HepG2 (cell line): ENCODE data around the gene LMTK2. TPM values are rescaled to one million over a fixed set of nuclear protein-coding genes. Genes with fewer than 3 reads are reported as not detected.
A peak's percentile ranks its signal among the peaks of the same experiment; 100 is the strongest.

Source experiments
- ATAC-seq: fragments of 200-7000 bp; cut with Tn5 transposase; 3 replicates; pipeline ENCODE4 v1.9.1; 2020; ENCODE audit warnings: mild to moderate bottlenecking, moderate library complexity
- BruUV-seq: library from RNA; stranded (reverse); fragments of 400-500 nt; replicated peaks from 2 replicates; lab custom pipeline; 2021; lab: Mats Ljungman, UMichigan
- CTCF ChIA-PET: fragments of 300-600 bp; formaldehyde crosslinking; extraction: SDS; loops from one replicate; lab custom pipeline; 2021; ENCODE audit warnings: low total read pairs, inconsistent platforms, low intra/inter-chr PET ratio; lab: Yijun Ruan, JAX
- POLR2A ChIA-PET: fragments of 350-600 bp; sonication (Branson Sonifier 250); formaldehyde crosslinking; loops from one replicate; lab custom pipeline; 2020; ENCODE audit warnings: antibody characterized with exemption, inconsistent platforms; lab: Yijun Ruan, JAX
- DNase-seq: peaks from one replicate; pipeline ENCODE4 v3.0.0-alpha.2; 2015; ENCODE audit warnings: low spot score
- FAIRE-seq: peaks from 3 replicates; lab custom pipeline; 2011; peaks lifted over from hg19 to GRCh38; lab: Jason Lieb, UNC
- H2AFZ ChIP-seq: one replicate; pipeline ENCODE4 v1.6.1; 2011; ENCODE audit warnings: low read length, inconsistent platforms
- H3K27ac ChIP-seq: fragments of 300-600 bp; 3 replicates; pipeline ENCODE4 v1.8.0; 2011; ENCODE audit warnings: mixed run types, mild to moderate bottlenecking, mixed read lengths, low read length, inconsistent platforms; ENCODE audit not compliant: insufficient read depth; ENCODE audit errors: extremely low read length
- H3K27me3 ChIP-seq, 2 experiments: fragments of 200-600 bp in 1 of 2; 2 replicates in 1 of 2; 3 replicates in 1 of 2; pipeline versions ENCODE4 v1.6.0 to v1.8.0; 2011; ENCODE audit warnings: low read length in 2 of 2, mild to moderate bottlenecking in 2 of 2, moderate library complexity in 2 of 2, inconsistent platforms in 1 of 2; ENCODE audit not compliant: insufficient read depth in 2 of 2, control insufficient read depth in 1 of 2
- H3K36me3 ChIP-seq, 2 experiments: fragments of 200-600 bp in 1 of 2; replicated peaks in 1 of 2; 2 replicates in 1 of 2; 3 replicates in 1 of 2; pipeline versions ENCODE4 v1.5.1 to v1.8.0; 2011; ENCODE audit warnings: low read length in 2 of 2, inconsistent platforms in 1 of 2; ENCODE audit not compliant: insufficient read depth in 2 of 2, control insufficient read depth in 1 of 2
- H3K4me1 ChIP-seq: 2 replicates; pipeline ENCODE4 v1.5.1; 2012; ENCODE audit warnings: low read length, inconsistent platforms; ENCODE audit not compliant: insufficient read depth
- H3K4me2 ChIP-seq: 2 replicates; pipeline ENCODE4 v1.6.0; 2011; ENCODE audit warnings: low read depth, low read length, inconsistent platforms
- H3K4me3 ChIP-seq, 3 experiments: fragments of 200-600 bp in 1 of 3; sonication (generic), shearing (Covaris generic) in 1 of 3; replicated peaks in 1 of 3; 2 replicates each; pipeline ENCODE4 v1.5.1; 2011 to 2016; ENCODE audit warnings: low read length in 3 of 3, inconsistent platforms in 2 of 3, low read depth in 2 of 3, mild to moderate bottlenecking in 2 of 3, control low read depth in 1 of 3, mixed read lengths in 1 of 3; ENCODE audit not compliant: insufficient read depth in 1 of 3
- H3K79me2 ChIP-seq: one replicate; pipeline ENCODE4 v1.6.1; 2011; ENCODE audit warnings: low read length, inconsistent platforms; ENCODE audit not compliant: insufficient read depth
- H3K9ac ChIP-seq: 2 replicates; pipeline ENCODE4 v1.6.0; 2011; ENCODE audit warnings: mild to moderate bottlenecking, low read depth, low read length, inconsistent platforms; ENCODE audit not compliant: insufficient read depth
- H3K9me3 ChIP-seq: 2 replicates; pipeline ENCODE4 v1.5.1; 2012; ENCODE audit warnings: mild to moderate bottlenecking, low read length
- H4K20me1 ChIP-seq: 2 replicates; pipeline ENCODE4 v1.6.0; 2011; ENCODE audit warnings: inconsistent platforms, mild to moderate bottlenecking, low read length, moderate library complexity; ENCODE audit not compliant: insufficient read depth
- HNF4A ChIP-seq: sonication (generic); formaldehyde crosslinking; IDR thresholded peaks from 2 replicates; pipeline ENCODE4 v1.4.0; 2020; ENCODE audit warnings: missing genetic modification reagents
- NONO ChIP-seq, 2 experiments: fragments of 450-650 bp in 1 of 2; sonication (generic) in 1 of 2; formaldehyde crosslinking in 1 of 2; IDR thresholded peaks in 1 of 2; conservative IDR thresholded peaks in 1 of 2; 2 replicates each; pipeline versions ENCODE4 v1.6.1 to v1.8.0; 2017 to 2022; ENCODE audit warnings: mild to moderate bottlenecking in 1 of 2, missing genetic modification reagents in 1 of 2, moderate library complexity in 1 of 2
- PAXIP1 ChIP-seq: sonication (generic); formaldehyde crosslinking; conservative IDR thresholded peaks from 2 replicates; pipeline ENCODE4 v1.4.0; 2020; ENCODE audit warnings: mild to moderate bottlenecking, missing genetic modification reagents, moderate library complexity
- PHF20 ChIP-seq: sonication (generic); formaldehyde crosslinking; IDR thresholded peaks from 2 replicates; pipeline ENCODE4 v1.5.0; 2020; ENCODE audit warnings: mild to moderate bottlenecking, missing genetic modification reagents
- POGK ChIP-seq: sonication (generic); formaldehyde crosslinking; conservative IDR thresholded peaks from 2 replicates; pipeline ENCODE4 v1.8.0; 2022; ENCODE audit warnings: mild to moderate bottlenecking, moderate library complexity, missing genetic modification reagents
- WGBS: methylation state at CpG from one replicate; pipeline ENCODE4 v1.1.6; 2017; ENCODE audit warnings: low lambda C conversion rate; 5-methylcytosine and 5-hydroxymethylcytosine counted together
- in situ Hi-C: cut with HindIII; loops from 2 replicates; pipeline ENCODE4 v1.10.0; 2017; ENCODE audit warnings: low pct_unique_long_range_greater_than_20kb; ENCODE audit not compliant: extremely low pct_ligation_motif_present
- intact Hi-C: fragments of 100-400 bp; cut with micrococcal nuclease; formaldehyde crosslinking; loops from one replicate; pipeline ENCODE4 v1.10.0; 2022; ENCODE audit not compliant: unreplicated experiment
- polyA plus RNA-seq, 8 experiments: library from polyadenylated mRNA; depleted of rRNA in 3 of 8; stranded (reverse) in 7 of 8; unstranded in 1 of 8; fragments of >200 nt; fragmentation: Illumina TruSeq in 4 of 8; extraction: Trizol in 4 of 8; gene quantifications; 2 replicates each; pipeline versions ENCODE4 v1.2.1 to v1.2.3, GENCODE V29; 2011 to 2016; ENCODE audit warnings: low read depth in 4 of 8, missing spikeins in 1 of 8, mixed read lengths in 1 of 8; ENCODE audit not compliant: insufficient read depth in 1 of 8
- total RNA-seq, 5 experiments: library from RNA; depleted of rRNA; stranded (reverse); fragments of >200 nt; fragmentation: Illumina TruSeq; extraction: Trizol; gene quantifications; 2 replicates each; pipeline ENCODE4 v1.2.3, GENCODE V29; 2016; ENCODE audit warnings: low read depth in 1 of 5
- TF ChIP-seq, protein P1 (sequence below): IDR thresholded peaks from 2 replicates; pipeline ENCODE4 v1.6.1; 2016; ENCODE audit warnings: missing compliant biosample characterization, missing genetic modification reagents, borderline replicate concordance

LMTK2 gene
- total and polyA plus RNA-seq, 2 of the 13 experiments (the other 11 are each of a cell fraction or from before 2014, with no cell fraction given): 9.5 to 11.7 TPM

GRCh38 chr7:98105942-98106544, 619 bp upstream of the LMTK2 start:
- BruUV-seq: no TSS peak
- TF ChIP-seq, protein P1, sequence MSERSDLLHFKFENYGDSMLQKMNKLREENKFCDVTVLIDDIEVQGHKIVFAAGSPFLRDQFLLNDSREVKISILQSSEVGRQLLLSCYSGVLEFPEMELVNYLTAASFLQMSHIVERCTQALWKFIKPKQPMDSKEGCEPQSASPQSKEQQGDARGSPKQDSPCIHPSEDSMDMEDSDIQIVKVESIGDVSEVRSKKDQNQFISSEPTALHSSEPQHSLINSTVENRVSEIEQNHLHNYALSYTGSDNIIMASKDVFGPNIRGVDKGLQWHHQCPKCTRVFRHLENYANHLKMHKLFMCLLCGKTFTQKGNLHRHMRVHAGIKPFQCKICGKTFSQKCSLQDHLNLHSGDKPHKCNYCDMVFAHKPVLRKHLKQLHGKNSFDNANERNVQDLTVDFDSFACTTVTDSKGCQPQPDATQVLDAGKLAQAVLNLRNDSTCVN (CRISPR knock-in tag): peak; percentile 69
- peak; percentile 93 for TF ChIP-seq POGK (CRISPR knock-in tag)
- 0 out of 2 replicates have a peak, but pooled peaks have one; percentile 33 for TF ChIP-seq HNF4A (CRISPR knock-in tag)
- no peak for TF ChIP-seq PHF20 (CRISPR knock-in tag)
- 0 out of 2 replicates have a peak, but pooled peaks have one; percentile 1 for TF ChIP-seq PAXIP1 (CRISPR knock-in tag)
- no peak for TF ChIP-seq NONO (IDR thresholded peaks at IDR 0.05)
- TF ChIP-seq NONO (CRISPR knock-in tag; conservative IDR thresholded peaks at IDR 0.05): 0 out of 2 replicates have a peak, but pooled peaks have one; percentile 5
- in situ Hi-C loops: loop anchor here (10.0 kb wide), 1 partner anchor 59 kb away; no protein-coding TSS in a partner anchor

More at GRCh38 chr7:98105942-98106544, 619 bp upstream of the LMTK2 start:
- Histone ChIP-seq H4K20me1 (no peaks in the 10 kb centered on the region; the same call in 1 of the 2 replicates), H2AFZ (no peak overlapping the region), H3K36me3 (no peaks in the 10 kb centered on the region), H3K27me3 (no peaks in the 10 kb centered on the region; a peak in 1 of 5 replicates), H3K4me3 (peak overlapping the region in 2 of 3 experiments; percentile 1 to 50; a peak in 3 of 6 replicates), H3K4me1 (peaks cover 54% of the 10 kb centered on the region), H3K4me2 (peak overlapping the region; percentile 72), H3K79me2 (peaks cover 41% of the 10 kb centered on the region), H3K9ac (0 out of 2 replicates have a peak overlapping the region, but pooled peaks have one; percentile 18), H3K9me3 (peaks cover 7% of the 10 kb centered on the region), H3K27ac (no peak overlapping the region)
- intact Hi-C loops: loop anchor here (1.0 to 2.0 kb wide), 3 partner anchors 25 to 85 kb away; no protein-coding TSS in a partner anchor
- ChIA-PET CTCF (interaction anchor here (1.5 to 2.3 kb wide), 2 partner anchors 60 to 62 kb away, joined by 13 to 18 read pairs; no protein-coding TSS in a partner anchor), POLR2A (interaction anchor here (1.3 to 2.0 kb wide), 2 partner anchors 26 to 28 kb away, joined by 7 to 10 read pairs; no protein-coding TSS in a partner anchor)
- ATAC-seq (peak; percentile 32), FAIRE-seq (no peak), DNase-seq (peak; percentile 35)
- WGBS: 22% methylated on average over 6 of the region's 6 CpGs
